Motor neuron (in vitro differentiated cells): ENCODE measurements around the gene MARK2. TPM values are rescaled to one million over a fixed set of nuclear protein-coding genes. Genes with fewer than 3 reads are reported as not detected.

Experiments
- ATAC-seq, 8 experiments: fragments of 200-7000 bp; cut with Tn5 transposase; replicated peaks in 6 of 8; 2 replicates each; pipeline ENCODE4 v1.8.0; 2021; ENCODE audit warnings: mild to moderate bottlenecking in 8 of 8, moderate library complexity in 8 of 8
- H3K27ac ChIP-seq, 2 donors: fragments of 250-450 bp; sonication (Bioruptor Pico); 2 replicates each; pipeline ENCODE4 v1.9.0; 2021; ENCODE audit warnings: antibody characterized with exemption in 2 of 2, mild to moderate bottlenecking in 2 of 2, moderate library complexity in 1 of 2
- H3K4me1 ChIP-seq, 2 donors: fragments of 250-450 bp; sonication (Bioruptor Pico); replicated peaks in 1 of 2; 2 replicates each; pipeline ENCODE4 v1.6.1; 2021; ENCODE audit warnings: antibody characterized with exemption in 2 of 2, mild to moderate bottlenecking in 2 of 2, moderate library complexity in 1 of 2
- H3K4me3 ChIP-seq, 5 donors: fragments of 250-450 bp; sonication (Bioruptor Pico); 2 replicates each; pipeline ENCODE4 v1.9.0; 2021; ENCODE audit warnings: antibody characterized with exemption in 5 of 5, mild to moderate bottlenecking in 5 of 5, moderate library complexity in 4 of 5
- WGBS, 10 experiments: fragments of 450-650 bp; shearing (Covaris generic); methylation state at CpG; one replicate each; pipeline ENCODE4 v1.0.0; 2022; 5-methylcytosine and 5-hydroxymethylcytosine counted together
- in situ Hi-C, 9 experiments: fragments of 400-800 bp; cut with MboI; loops; one replicate each; pipeline ENCODE4 v1.15.0; 2021; ENCODE audit warnings: low sequenced_read_pairs in 9 of 9, low pct_unique_long_range_greater_than_20kb in 2 of 9; ENCODE audit not compliant: unreplicated experiment in 9 of 9
- total RNA-seq, 8 experiments: library from RNA; unstranded; fragments of 300-600 nt; gene quantifications; 2 replicates each; pipeline versions ENCODE4 v1.2.3 to v1.2.4, GENCODE V29; 2022

MARK2 gene
- total RNA-seq, 8 experiments from 2014 or later = 9.2 to 36.8 (median 13.6) TPM

DNA sequence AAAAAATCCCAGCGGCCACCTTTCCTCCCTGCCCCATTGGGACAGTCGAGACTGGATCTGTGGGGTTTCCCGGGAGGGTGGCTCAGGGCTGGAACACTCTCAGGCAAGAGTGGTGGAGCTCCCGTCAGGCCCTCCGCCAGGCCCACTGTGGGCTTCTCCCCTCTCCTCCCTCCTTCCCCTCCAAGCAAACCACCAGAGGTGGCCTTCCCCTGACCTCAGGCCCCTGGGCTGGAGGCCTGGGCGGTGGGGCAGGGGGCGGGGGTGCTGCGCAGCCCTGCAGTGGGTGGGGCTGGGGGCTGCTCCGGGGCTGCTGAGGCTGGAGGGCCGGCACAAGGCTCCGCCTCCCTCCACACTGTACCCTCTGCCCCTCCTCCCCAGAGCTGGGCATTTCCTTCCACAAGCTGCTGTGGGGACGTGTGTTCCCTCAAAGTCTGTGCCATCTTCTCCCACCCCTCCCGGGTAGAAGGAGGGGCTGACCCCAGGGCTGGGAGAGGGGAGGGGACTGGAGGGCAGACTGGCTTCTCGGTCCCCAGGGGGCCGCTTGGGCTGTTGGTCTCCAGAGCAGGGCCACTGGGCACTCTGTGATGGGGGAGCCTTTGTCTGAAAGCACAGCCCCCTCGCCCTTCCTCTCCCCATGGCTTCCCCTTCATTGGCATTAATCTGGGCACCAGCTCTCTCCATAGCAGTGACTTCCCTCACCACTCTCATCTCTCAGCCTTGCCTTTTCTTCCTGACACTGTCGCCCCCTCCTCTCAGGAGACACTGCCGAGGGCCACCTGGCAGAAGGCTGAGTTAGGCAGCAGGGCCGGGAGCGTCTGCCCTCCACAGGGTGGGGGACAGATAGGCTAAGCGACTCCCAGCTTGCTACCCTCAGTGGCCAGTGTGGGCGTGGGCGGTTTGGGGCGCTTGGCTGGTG lies 70.9 kb downstream of the MARK2 start:
- peak overlapping the region; percentile 65 to 76 for H3K27ac ChIP-seq
- in situ Hi-C loops = no loop called here
- H3K4me1 ChIP-seq = peaks cover 61 to 73% of the 10 kb centered on the region in 2 donors
- peak in 6 of 8 experiments; percentile 44 to 81 (median 75) for ATAC-seq
- H3K4me3 ChIP-seq = no peak overlapping the region
- WGBS, 10 experiments = 0 to 100% (median 72%) methylated on average over 1 to 9 of the region's 24 CpGs; no CpG with 5 or more reads in 4 of the 10 experiments

DNA sequence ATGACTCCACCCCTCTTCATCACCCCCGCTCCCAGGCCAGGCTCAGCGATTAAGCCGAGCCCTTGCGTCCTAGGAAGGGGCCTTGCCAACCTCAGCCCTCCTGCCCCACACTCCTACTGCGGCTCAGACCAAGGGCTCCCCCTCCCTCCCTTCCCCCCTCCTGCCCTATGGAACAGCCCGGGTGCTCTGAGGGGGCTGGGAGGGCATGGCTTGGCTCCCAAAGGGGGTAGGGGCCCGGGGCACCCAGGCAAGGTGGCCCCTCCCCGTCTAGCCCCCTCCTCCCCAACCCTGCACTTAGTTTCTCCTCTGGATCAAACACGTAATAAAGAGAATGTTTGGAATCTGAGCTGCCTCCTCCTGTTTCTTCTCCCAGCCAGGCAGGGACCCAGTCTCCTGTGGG lies 71.8 kb downstream of the MARK2 start:
- in situ Hi-C loops = no loop called here
- ATAC-seq = no peak
- peak overlapping the region; percentile 68 to 76 for H3K27ac ChIP-seq
- peaks cover 58 to 69% of the 10 kb centered on the region in 2 donors for H3K4me1 ChIP-seq
- 42 to 80% (median 71%) methylated on average over 2 to 4 of the region's 9 CpGs; no CpG with 5 or more reads in 6 of the 10 experiments for WGBS, 10 experiments
- no peak overlapping the region for H3K4me3 ChIP-seq

DNA sequence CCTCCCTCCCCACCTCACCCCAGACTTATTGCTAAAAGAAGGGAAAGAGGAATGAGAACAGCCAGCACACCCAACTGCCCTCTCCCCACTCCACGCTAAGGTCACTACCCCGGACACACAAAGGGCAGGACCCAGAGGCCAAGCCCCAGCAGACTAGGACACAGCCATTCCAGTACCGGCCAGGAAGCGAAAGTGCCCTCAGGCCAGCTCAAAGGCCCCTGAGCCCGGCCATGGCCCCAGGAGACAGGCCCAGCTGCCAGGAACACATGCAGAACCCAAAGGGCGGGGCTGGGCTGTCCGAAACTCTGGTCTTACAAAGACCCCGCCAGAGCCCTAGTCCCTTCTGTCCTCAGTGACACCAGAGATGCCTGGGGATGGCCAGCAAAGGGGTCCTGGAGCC lies 72.5 kb downstream of the MARK2 start:
- WGBS, 10 experiments = 40 to 87% (median 60%) methylated on average over 1 to 3 of the region's 8 CpGs; no CpG with 5 or more reads in 6 of the 10 experiments
- in situ Hi-C loops = no loop called here
- H3K4me3 ChIP-seq = no peak overlapping the region
- H3K4me1 ChIP-seq = peaks cover 52 to 62% of the 10 kb centered on the region in 2 donors
- peak overlapping the region in 1 of 2 donors; percentile 76 for H3K27ac ChIP-seq
- peak in 2 of 8 experiments; percentile 6 to 25 for ATAC-seq

DNA sequence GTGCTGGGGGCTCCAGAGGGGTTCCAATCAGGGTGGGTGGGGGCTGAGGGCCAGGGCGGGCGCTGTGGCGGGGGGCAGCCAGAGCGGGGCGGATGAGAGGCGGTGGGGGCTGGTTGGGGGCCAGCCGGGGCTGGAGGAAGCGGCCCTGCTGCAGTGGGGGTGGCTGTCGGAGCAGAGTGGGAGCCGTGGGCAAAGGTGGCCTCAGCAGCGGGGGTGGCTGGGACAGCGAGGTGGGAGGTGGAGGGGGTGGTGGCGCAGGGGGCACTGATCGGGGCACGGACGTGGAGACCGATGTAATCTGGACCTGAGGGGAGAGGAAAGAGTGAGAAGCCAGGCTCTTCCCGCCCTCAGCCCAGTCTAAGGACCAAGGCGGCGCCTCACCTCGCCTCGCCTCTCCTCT lies 73.0 kb downstream of the MARK2 start:
- in situ Hi-C loops = no loop called here
- Histone ChIP-seq H3K4me3 (no peak overlapping the region), H3K27ac (peak overlapping the region in 1 of 2 donors; percentile 11), H3K4me1 (peaks cover 50 to 57% of the 10 kb centered on the region in 2 donors)
- WGBS, 10 experiments = 100% methylated on average over 1 of the region's 22 CpGs; no CpG with 5 or more reads in 9 of the 10 experiments
- no peak for ATAC-seq

DNA sequence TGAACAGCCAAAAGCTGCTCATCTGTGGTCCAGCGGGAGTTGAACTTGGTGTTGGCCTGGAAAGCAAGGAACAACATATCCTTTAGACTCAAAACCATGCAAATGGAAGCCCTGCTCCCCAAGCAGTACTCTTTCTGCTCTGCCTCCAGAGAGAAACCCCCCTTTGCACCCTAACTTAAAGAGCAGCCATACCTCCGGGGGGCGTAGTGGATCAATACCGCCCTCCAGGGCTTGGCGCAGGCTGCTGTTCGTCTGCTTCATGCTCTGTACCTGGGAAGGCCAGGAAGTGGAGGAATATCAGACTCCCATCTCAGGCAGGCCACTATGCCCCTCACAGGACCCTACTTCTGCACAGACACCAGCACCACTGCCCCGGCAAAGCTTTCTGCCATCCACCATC lies 73.8 kb downstream of the MARK2 start:
- in situ Hi-C loops = no loop called here

DNA sequence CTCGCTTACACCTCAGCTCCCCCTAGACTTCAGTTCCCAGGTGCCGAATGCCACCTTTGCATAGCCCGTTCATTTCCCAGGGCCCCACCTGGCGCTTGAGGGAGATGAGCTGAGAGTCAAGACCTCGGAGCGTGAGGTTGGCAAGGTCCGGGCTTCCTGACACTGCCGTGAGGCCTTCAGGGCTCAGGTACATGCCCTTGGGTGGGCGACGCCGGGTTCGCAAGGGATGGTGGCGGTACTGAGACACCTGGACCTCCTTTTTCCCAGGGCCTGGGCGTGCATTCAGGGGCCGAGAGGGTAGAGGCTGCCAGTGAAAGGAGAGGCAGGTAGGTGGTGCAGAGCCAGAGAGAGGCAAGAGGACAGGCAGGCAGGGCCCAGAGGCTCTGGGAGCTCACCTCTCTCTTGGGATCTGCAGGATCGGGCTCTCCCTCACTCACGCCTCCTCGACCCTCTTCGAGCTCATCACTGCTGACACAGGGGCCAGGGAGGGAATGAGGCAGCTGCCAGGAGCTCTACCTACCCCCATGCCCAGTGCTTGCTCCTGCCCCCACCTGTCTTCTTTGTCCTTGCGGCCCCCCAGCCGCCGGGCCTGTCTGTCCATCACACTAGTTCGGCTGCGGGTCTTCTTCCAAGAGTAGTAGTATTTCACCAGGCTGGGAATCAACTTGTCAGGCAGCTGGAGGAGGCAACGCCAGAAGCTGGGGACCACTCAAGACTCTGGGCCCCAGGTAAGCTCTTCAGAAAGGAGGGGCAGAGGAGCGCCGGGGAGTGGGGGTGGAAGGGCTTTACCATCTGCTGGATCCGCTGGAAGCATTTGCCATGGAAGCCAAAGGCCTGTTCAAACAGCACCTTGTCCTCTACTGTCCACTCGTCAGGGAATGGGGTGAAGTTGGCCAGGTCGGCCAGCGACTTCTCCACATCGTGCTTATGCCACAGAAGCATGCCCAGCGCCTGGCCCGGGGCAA lies 75.2 kb downstream of the MARK2 start:
- Histone ChIP-seq H3K4me1 (peaks cover 49 to 51% of the 10 kb centered on the region in 2 donors), H3K4me3 (no peak overlapping the region), H3K27ac (no peak overlapping the region)
- in situ Hi-C loops = no loop called here
- 80 to 100% (median 91%) methylated on average over 1 to 7 of the region's 34 CpGs; no CpG with 5 or more reads in 3 of the 10 experiments for WGBS, 10 experiments
- no peak for ATAC-seq

More for the DNA sequence above, 73.8 kb downstream of the MARK2 start:
- H3K4me3 ChIP-seq = no peak overlapping the region
- no peak for ATAC-seq
- WGBS, 10 experiments = 78 to 100% (median 93%) methylated on average over 1 to 6 of the region's 7 CpGs; no CpG with 5 or more reads in 6 of the 10 experiments
- H3K27ac ChIP-seq = peak overlapping the region in 1 of 2 donors; percentile 34
- peaks cover 47 to 54% of the 10 kb centered on the region in 2 donors for H3K4me1 ChIP-seq

DNA sequence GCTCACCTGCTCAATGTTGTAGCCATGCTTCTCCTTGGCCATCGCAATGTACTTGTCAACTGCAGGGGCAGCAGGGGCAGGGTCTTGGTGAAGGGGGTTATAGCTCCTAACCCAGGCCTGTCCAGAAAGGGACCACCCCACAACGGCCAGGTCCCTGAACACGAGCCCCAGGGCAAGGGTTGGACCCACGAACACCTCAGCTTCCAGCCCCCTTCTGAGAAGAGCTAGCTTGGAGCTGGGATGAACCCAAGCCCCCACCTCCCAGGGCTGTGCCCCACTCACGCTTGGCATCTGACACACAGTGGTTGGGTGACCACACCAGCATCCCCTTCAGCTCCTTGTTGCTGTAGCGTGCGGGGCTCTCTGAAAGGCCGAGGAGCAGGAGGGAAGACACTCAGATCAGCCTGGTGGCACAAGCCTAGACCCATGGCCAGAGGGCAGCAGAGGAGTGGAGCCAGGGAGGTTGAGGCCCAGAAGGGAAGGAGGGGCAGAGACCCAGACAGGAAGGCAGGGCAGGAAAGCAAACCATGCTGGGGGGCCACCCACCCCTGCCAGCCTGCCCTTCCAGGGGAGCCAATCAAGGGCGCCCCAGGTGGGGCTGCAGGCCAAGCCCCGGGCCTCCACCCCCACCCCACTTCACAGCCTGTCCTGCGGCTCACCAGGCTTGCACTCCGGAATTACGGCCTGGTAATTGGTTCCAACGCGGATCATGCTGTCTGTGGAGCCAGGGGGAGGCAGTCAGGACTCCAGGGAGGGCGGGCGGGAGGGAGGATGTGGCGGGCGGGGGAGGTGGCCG lies 76.2 kb downstream of the MARK2 start:
- H3K4me1 ChIP-seq = peaks cover 48 to 50% of the 10 kb centered on the region in 2 donors
- peak overlapping the region; percentile 55 to 94 (median 85) for H3K4me3 ChIP-seq
- ATAC-seq = no peak
- WGBS, 10 experiments = 60% methylated on average over 2 of the region's 20 CpGs; no CpG with 5 or more reads in 9 of the 10 experiments
- in situ Hi-C loops = no loop called here
- peak overlapping the region; percentile 96 to 97 for H3K27ac ChIP-seq

DNA sequence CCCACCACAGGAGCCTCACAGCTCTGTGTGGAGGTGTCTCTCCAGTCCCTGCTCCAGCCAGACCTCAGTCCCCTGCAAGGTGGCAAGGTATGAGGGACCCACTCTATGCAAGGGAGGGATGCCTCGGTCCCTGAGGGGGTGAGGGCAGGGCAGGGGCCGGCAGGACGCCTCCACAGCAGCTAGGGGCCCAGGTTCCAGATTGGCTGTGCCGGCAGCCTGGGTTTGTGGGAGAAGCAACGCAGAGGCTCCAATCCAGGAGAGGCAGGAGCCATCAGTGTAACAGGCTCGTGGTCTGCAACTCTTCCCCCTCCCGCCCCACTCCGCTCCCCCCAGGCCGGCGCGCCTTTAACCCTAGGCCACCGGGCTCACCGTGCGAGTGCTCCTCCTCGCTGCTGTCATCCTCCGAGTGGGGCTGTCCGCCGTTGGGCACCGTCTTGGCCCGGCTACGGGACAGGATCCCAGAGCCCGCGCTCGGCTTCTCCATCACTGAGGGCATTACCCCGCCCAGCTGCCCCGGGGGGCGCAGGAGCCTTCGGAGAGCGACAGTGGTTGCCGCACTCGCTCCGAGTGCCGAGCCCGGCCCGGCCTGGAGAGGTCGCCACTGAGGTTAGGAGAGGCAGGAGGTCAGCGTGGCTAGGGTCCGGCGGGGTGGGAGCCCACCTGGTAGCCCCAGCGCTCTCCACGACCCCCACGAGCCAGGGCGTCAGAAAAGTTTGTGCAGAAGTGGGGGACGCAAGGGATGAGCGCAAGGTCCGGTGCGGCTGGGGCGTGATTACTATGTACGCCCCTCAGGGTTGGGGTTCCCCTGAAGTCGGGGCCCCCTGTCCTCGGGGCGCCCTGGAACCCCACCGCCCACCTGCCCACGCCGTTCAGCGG lies 77.3 kb downstream of the MARK2 start:
- H3K27ac ChIP-seq = peak overlapping the region; percentile 96 to 97
- H3K4me3 ChIP-seq = peak overlapping the region; percentile 55 to 94 (median 85)
- peaks cover 48 to 49% of the 10 kb centered on the region in 2 donors for H3K4me1 ChIP-seq
- in situ Hi-C loops = no loop called here
- ATAC-seq = peak in 5 of 8 experiments; percentile 1 to 41 (median 5)
- no CpG with 5 or more reads among the region's 56 CpGs for WGBS, 10 experiments

DNA sequence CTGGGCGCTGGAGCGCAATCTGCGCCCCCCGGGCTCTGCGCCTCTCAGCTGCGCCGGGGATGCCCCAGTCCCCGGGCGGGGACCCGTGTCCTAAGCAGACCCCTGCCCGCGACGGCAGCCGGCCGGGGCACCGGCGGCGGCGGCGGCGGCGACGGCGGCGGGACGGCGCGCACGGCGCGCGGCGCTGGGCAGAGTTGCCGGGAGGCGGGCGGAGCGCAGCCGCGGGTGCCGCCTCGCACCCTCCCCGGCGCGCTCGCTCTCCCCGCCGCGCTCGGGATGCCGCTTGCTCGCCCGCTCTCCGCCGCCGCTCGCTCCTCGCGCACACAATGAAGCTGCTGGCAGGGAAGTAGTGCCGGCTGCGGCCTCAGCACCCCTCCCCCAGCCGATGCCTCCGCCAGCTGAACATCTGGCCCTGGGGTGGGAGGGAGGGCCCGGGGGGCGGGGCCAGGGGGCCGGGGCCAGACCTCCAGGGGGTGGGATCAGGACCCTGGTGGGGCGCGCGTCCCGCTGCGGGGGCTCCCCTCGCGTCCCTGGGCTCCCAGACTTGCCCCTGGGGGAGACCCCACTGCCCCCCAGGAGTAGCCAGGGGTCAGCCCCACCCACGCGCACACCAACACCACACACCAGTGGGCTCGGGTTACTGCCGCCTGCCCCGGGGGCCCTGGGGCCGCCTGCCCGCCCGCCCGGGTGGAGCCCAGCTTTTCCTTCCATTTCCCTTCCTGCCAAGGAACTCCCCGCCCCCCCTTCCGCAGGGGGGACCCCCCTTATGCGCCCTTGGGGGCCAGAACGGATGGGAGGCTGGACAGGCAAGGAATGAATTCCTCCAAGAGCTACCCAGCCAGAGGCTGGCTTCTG lies 78.2 kb downstream of the MARK2 start, which contains the start of gene RCOR2:
Gene RCOR2 (minus strand): TSS at position 328 of the 855 bp plus-strand sequence. CDS start 708 bp downstream, outside the sequence.
- H3K4me3 ChIP-seq = peak within 1 kb of the TSS; percentile 55 to 94 (median 85)
- H3K27ac ChIP-seq = peak within 1 kb of the TSS; percentile 96 to 97
- 0% methylated on average over 7 of the region's 85 CpGs; no CpG with 5 or more reads in 9 of the 10 experiments for WGBS, 10 experiments
- peak; percentile 8 to 48 (median 19) for ATAC-seq
- in situ Hi-C loops = no loop called here
- peaks cover 45% of the 10 kb centered on the region in 2 donors for H3K4me1 ChIP-seq

DNA sequence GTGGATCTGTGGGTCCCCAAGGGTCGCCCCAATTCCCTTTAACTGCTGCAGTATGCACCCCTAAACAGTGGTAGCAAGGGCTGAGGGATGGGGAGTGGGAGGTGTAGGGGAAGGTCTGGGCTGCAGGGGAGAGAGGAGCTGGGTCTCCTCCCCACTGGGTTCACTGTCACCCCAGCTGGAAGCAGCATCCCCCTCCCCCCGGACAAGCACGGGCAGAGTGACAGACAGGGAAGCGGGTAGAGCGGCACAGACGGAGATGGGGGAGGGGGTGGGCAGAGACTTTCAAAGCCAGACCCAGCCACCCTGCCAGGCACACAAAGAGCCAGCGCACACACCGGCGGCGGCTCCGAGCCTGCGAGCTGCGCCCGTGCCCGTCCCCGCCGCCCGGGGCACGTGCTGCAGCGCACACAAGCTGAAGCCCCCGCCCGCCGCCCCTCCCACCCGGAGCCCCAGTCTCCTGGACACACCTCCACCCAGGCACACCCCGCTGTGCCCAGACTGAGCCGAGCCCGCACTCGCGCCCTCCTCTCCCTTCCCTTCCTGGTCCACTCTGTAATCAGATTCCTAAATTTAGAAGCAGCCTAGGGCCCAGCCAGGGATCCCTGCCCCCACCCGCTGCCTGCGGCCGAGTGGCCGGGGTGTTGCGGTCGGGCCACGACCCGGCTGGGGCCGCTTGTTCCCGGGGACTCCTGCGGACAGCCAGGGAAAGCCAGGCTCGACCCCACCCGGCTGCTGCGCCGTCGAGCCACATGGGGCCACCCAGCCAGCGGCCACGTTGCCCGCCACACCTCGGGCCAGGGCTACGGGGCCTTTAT lies 79.0 kb downstream of the MARK2 start:
- in situ Hi-C loops = no loop called here
- WGBS, 10 experiments = 0% methylated on average over 2 to 7 of the region's 50 CpGs; no CpG with 5 or more reads in 8 of the 10 experiments
- Histone ChIP-seq H3K4me3 (peak overlapping the region; percentile 55 to 94 (median 85)), H3K4me1 (peaks cover 42 to 45% of the 10 kb centered on the region in 2 donors), H3K27ac (peak overlapping the region; percentile 96 to 97)
- ATAC-seq = peak; percentile 13 to 47 (median 38)
